ENCODE data around the gene TRAPPC6A.

GRCh38 chr19:45152504-45153338 lies 25.3 kb downstream of the TRAPPC6A start:
- TF ChIP-seq CTCF (conservative IDR thresholded peaks at IDR 0.05 in 1 of 2, IDR thresholded peaks at IDR 0.05 in 1 of 2; ENCODE audit: extremely low read depth in 1 of 2, insufficient read depth in 1 of 2, low read depth in 1 of 2, low read length in 2 of 2) = no peak
- TF ChIP-seq EZH2 (IDR thresholded peaks at IDR 0.05; ENCODE audit: borderline replicate concordance, low read length) = no peak
